ENCODE data around the gene NPAS3.

Gene NPAS3

GRCh38 chr14:33646692-33647260 lies 708.1 kb downstream of the NPAS3 start:
- Histone ChIP-seq H3K27ac (ENCODE audit: poor library complexity, severe bottlenecking) (peak overlapping the region; percentile 73), H3K4me3 (ENCODE audit: severe bottlenecking) (no peak overlapping the region), H3K4me1 (ENCODE audit: insufficient read depth, poor library complexity, severe bottlenecking) (peaks cover 24% of the 10 kb centered on the region), H3K27me3 (ENCODE audit: insufficient read depth, poor library complexity, severe bottlenecking) (no peaks in the 10 kb centered on the region), H3K36me3 (ENCODE audit: low read depth) (no peaks in the 10 kb centered on the region), H3K9me3 (ENCODE audit: severe bottlenecking) (no peaks in the 10 kb centered on the region)
- TF ChIP-seq CTCF (IDR thresholded peaks at IDR 0.05; ENCODE audit: poor library complexity, severe bottlenecking): no peak
- DNase-seq (ENCODE audit: low spot score) (no peak), ATAC-seq (ENCODE audit: low read depth) (peak; percentile 71)

- Histone ChIP-seq H3K36me3 (ENCODE audit: low read depth) (no peaks in the 10 kb centered on the region), H3K27ac (ENCODE audit: poor library complexity, severe bottlenecking) (peak overlapping the region; percentile 73), H3K27me3 (ENCODE audit: insufficient read depth, poor library complexity, severe bottlenecking) (no peaks in the 10 kb centered on the region), H3K9me3 (ENCODE audit: severe bottlenecking) (no peaks in the 10 kb centered on the region), H3K4me3 (ENCODE audit: severe bottlenecking) (no peak overlapping the region), H3K4me1 (ENCODE audit: insufficient read depth, poor library complexity, severe bottlenecking) (peaks cover 29% of the 10 kb centered on the region)
- DNase-seq (ENCODE audit: low spot score) (peak; percentile 68), ATAC-seq (ENCODE audit: low read depth) (peak; percentile 93)
- no peak for TF ChIP-seq CTCF (IDR thresholded peaks at IDR 0.05; ENCODE audit: poor library complexity, severe bottlenecking)
Measured at GRCh38 chr14:33647385-33647786, 708.7 kb downstream of the NPAS3 start.

GRCh38 chr14:33650430-33650829 lies 711.8 kb downstream of the NPAS3 start:
- Histone ChIP-seq H3K4me1 (ENCODE audit: insufficient read depth, poor library complexity, severe bottlenecking) (peaks cover 29% of the 10 kb centered on the region), H3K9me3 (ENCODE audit: severe bottlenecking) (no peaks in the 10 kb centered on the region), H3K27ac (ENCODE audit: poor library complexity, severe bottlenecking) (no peak overlapping the region), H3K4me3 (ENCODE audit: severe bottlenecking) (no peak overlapping the region), H3K36me3 (ENCODE audit: low read depth) (no peaks in the 10 kb centered on the region), H3K27me3 (ENCODE audit: insufficient read depth, poor library complexity, severe bottlenecking) (no peaks in the 10 kb centered on the region)
- no peak for DNase-seq (ENCODE audit: low spot score)
- no peak for ATAC-seq (ENCODE audit: low read depth)
- no peak for TF ChIP-seq CTCF (IDR thresholded peaks at IDR 0.05; ENCODE audit: poor library complexity, severe bottlenecking)

- Histone ChIP-seq H3K4me3 (ENCODE audit: severe bottlenecking) (no peak overlapping the region), H3K9me3 (ENCODE audit: severe bottlenecking) (no peaks in the 10 kb centered on the region), H3K36me3 (ENCODE audit: low read depth) (no peaks in the 10 kb centered on the region), H3K4me1 (ENCODE audit: insufficient read depth, poor library complexity, severe bottlenecking) (peaks cover 12% of the 10 kb centered on the region), H3K27ac (ENCODE audit: poor library complexity, severe bottlenecking) (no peak overlapping the region), H3K27me3 (ENCODE audit: insufficient read depth, poor library complexity, severe bottlenecking) (no peaks in the 10 kb centered on the region)
- no peak for DNase-seq (ENCODE audit: low spot score)
- ATAC-seq (ENCODE audit: low read depth): no peak
- TF ChIP-seq CTCF (IDR thresholded peaks at IDR 0.05; ENCODE audit: poor library complexity, severe bottlenecking): no peak
Measured at GRCh38 chr14:33652566-33653307, 714.1 kb downstream of the NPAS3 start.

- Histone ChIP-seq H3K27ac (ENCODE audit: poor library complexity, severe bottlenecking) (no peak overlapping the region), H3K4me3 (ENCODE audit: severe bottlenecking) (no peak overlapping the region), H3K4me1 (ENCODE audit: insufficient read depth, poor library complexity, severe bottlenecking) (peaks cover 8% of the 10 kb centered on the region), H3K36me3 (ENCODE audit: low read depth) (no peaks in the 10 kb centered on the region), H3K27me3 (ENCODE audit: insufficient read depth, poor library complexity, severe bottlenecking) (no peaks in the 10 kb centered on the region), H3K9me3 (ENCODE audit: severe bottlenecking) (no peaks in the 10 kb centered on the region)
- no peak for DNase-seq (ENCODE audit: low spot score)
- TF ChIP-seq CTCF (IDR thresholded peaks at IDR 0.05; ENCODE audit: poor library complexity, severe bottlenecking): no peak
- no peak for ATAC-seq (ENCODE audit: low read depth)
Measured at GRCh38 chr14:33653308-33653695, 714.6 kb downstream of the NPAS3 start.
